Measurements from ENCODE around the gene ACTL9.
"Not testable (repeated sequence)": the region's sequence is repeated elsewhere in the genome, so short reads cannot be mapped to it uniquely, and the experiment has no call there.

ACTL9 gene

GRCh38 chr19:8698433-8699063, at the start of gene ACTL9:
Gene ACTL9, minus strand, starts transcription at chr19:8698795. Its CDS starts 94 bp downstream, at chr19:8698701.
- TF ChIP-seq GATA1 (IDR thresholded peaks at IDR 0.05; ENCODE audit: low read depth, low read length), result no peak
- DNase-seq, result no peak

- DNase-seq, result not testable (repeated sequence)
Measured at GRCh38 chr19:8739291-8740065, 40.9 kb upstream of the ACTL9 start.

GRCh38 chr19:8738377-8738776, 39.8 kb upstream of the ACTL9 start:
- no peak for DNase-seq
- TF ChIP-seq POLR2A (IDR thresholded peaks at IDR 0.05; ENCODE audit: low read length), result no peak
- TF ChIP-seq GATA1 (IDR thresholded peaks at IDR 0.05; ENCODE audit: low read depth, low read length), result no peak

- TF ChIP-seq GATA1 (IDR thresholded peaks at IDR 0.05; ENCODE audit: low read depth, low read length) (no peak), POLR2A (IDR thresholded peaks at IDR 0.05; ENCODE audit: low read length) (no peak)
- no peak for DNase-seq
Measured at GRCh38 chr19:8731428-8732169, 33.0 kb upstream of the ACTL9 start.

- TF ChIP-seq GATA1 (IDR thresholded peaks at IDR 0.05; ENCODE audit: low read depth, low read length) (no peak), POLR2A (IDR thresholded peaks at IDR 0.05; ENCODE audit: low read length) (no peak)
- no peak for DNase-seq
Measured at GRCh38 chr19:8724276-8724675, 25.7 kb upstream of the ACTL9 start.

- TF ChIP-seq POLR2A (IDR thresholded peaks at IDR 0.05; ENCODE audit: low read length) (no peak), GATA1 (IDR thresholded peaks at IDR 0.05; ENCODE audit: low read depth, low read length) (no peak)
- DNase-seq, result no peak
Measured at GRCh38 chr19:8722032-8722431, 23.4 kb upstream of the ACTL9 start.

GRCh38 chr19:8721334-8721733, 22.7 kb upstream of the ACTL9 start, which contains the start of gene OR2Z1:
Gene OR2Z1, plus strand, starts transcription at chr19:8721634. Its CDS starts 9,395 bp downstream, at chr19:8731029.
- TF ChIP-seq GATA1 (IDR thresholded peaks at IDR 0.05; ENCODE audit: low read depth, low read length) (no peak), POLR2A (IDR thresholded peaks at IDR 0.05; ENCODE audit: low read length) (no peak)
- DNase-seq, result no peak

- DNase-seq, result not testable (repeated sequence)
Measured at GRCh38 chr19:8710337-8710736, 11.7 kb upstream of the ACTL9 start.

GRCh38 chr19:8705742-8706141, 7.1 kb upstream of the ACTL9 start:
- no peak for DNase-seq
- TF ChIP-seq POLR2A (IDR thresholded peaks at IDR 0.05; ENCODE audit: low read length) (no peak), GATA1 (IDR thresholded peaks at IDR 0.05; ENCODE audit: low read depth, low read length) (no peak)

- not testable (repeated sequence) for DNase-seq
Measured at GRCh38 chr19:8705304-8705703, 6.7 kb upstream of the ACTL9 start.

- no peak for DNase-seq
- TF ChIP-seq GATA1 (IDR thresholded peaks at IDR 0.05; ENCODE audit: low read depth, low read length), result no peak
- no peak for TF ChIP-seq POLR2A (IDR thresholded peaks at IDR 0.05; ENCODE audit: low read length)
Measured at GRCh38 chr19:8703223-8703622, 4.6 kb upstream of the ACTL9 start.

GRCh38 chr19:8702350-8702749, 3.8 kb upstream of the ACTL9 start:
- TF ChIP-seq GATA1 (IDR thresholded peaks at IDR 0.05; ENCODE audit: low read depth, low read length) (no peak), POLR2A (IDR thresholded peaks at IDR 0.05; ENCODE audit: low read length) (no peak)
- DNase-seq, result no peak

- TF ChIP-seq GATA1 (IDR thresholded peaks at IDR 0.05; ENCODE audit: low read depth, low read length) (no peak), POLR2A (IDR thresholded peaks at IDR 0.05; ENCODE audit: low read length) (no peak)
- DNase-seq, result no peak
Measured at GRCh38 chr19:8700956-8701355, 2.4 kb upstream of the ACTL9 start.

GRCh38 chr19:8699908-8700307, 1.3 kb upstream of the ACTL9 start:
- TF ChIP-seq POLR2A (IDR thresholded peaks at IDR 0.05; ENCODE audit: low read length) (no peak), GATA1 (IDR thresholded peaks at IDR 0.05; ENCODE audit: low read depth, low read length) (no peak)
- DNase-seq, result no peak

Data from erythroblast (primary cell).